ENCODE results near the gene RNF144B. TPM values are rescaled to one million over a fixed set of nuclear protein-coding genes. Genes with fewer than 3 reads are reported as not detected.

Gene RNF144B
- total RNA-seq, 1 donor from 2014 or later = not detected

DNA sequence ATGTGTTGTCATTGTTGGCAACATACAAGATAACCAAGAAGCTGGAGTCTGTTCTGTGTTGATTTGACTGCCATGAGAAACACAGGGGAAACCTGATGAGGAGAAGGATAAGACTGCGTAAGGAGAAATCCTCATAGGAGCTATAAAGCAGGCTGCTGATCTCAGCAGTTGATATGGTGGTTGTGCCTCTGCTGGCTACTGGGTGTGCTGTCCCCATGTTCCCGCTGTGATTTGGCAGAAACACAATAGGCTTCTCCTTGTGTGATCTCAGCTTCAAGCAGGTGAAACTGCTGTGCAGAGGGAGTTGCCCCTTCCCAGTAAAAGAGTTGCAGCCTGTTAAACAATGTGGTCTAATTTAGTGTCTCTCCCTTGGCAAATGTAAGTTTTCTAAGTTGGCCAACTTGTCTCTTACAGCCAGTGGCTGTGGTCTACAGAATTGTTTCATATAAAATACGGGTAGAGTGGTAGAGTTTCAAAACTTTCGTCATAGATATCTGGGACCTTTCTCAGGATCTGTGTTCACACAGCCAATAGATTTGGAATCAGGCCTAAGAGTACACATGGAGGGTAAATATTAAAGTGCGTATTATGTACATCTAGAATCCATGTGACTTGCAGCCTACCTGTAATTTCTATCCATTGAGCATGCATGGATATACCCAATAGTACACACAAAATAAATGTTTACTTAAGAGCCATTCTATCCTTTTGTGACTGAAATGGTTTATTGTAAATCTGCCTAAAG is 78.4 kb downstream of the RNF144B start:
- H3K4me3 Mint-ChIP-seq (ENCODE audit: unreplicated experiment) = no peak overlapping the region
- TF ChIP-seq, protein P1, sequence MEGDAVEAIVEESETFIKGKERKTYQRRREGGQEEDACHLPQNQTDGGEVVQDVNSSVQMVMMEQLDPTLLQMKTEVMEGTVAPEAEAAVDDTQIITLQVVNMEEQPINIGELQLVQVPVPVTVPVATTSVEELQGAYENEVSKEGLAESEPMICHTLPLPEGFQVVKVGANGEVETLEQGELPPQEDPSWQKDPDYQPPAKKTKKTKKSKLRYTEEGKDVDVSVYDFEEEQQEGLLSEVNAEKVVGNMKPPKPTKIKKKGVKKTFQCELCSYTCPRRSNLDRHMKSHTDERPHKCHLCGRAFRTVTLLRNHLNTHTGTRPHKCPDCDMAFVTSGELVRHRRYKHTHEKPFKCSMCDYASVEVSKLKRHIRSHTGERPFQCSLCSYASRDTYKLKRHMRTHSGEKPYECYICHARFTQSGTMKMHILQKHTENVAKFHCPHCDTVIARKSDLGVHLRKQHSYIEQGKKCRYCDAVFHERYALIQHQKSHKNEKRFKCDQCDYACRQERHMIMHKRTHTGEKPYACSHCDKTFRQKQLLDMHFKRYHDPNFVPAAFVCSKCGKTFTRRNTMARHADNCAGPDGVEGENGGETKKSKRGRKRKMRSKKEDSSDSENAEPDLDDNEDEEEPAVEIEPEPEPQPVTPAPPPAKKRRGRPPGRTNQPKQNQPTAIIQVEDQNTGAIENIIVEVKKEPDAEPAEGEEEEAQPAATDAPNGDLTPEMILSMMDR (IDR thresholded peaks at IDR 0.05; ENCODE audit: partially characterized antibody, unreplicated experiment) = no peak

DNA sequence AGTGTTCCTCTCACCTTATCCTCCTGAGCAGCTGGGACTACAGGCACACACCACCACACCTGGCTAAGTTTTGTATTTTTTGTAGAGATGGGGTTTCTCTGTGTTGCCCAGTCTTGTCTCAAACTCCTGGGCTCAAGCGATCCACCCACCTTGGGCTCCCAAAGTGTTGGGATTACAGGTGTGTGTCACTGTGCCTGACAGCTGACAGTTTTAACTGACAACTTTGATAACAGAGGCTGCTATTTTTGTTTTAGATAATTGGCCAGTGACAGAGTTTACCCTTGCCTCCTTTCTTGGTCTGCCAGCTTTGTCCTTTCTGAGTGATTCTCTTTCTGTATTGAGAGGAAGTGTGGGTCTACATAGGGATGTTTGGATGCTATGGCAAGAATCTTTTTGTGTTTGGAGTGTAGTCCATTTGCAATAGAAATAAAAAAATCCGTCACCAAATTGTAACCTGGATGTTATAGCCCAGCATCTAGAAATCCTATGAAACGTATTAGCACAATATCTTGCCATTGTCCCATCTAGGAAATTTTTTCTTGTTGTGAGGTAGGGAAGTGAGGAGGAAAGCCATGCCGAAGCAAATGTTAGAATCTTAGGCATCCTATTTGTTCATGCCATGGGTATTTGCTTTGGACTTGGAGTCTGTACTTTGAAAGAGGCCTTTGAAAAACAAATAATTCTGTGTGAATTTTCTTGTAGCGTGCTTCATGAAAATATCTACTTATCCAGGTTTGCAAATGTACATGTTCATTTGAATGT is 80.8 kb downstream of the RNF144B start:
- Mint-ChIP-seq H3K27ac (ENCODE audit: unreplicated experiment) (no peak overlapping the region), H3K4me1 (ENCODE audit: low read depth, unreplicated experiment) (no peaks in the 10 kb centered on the region), H3K27me3 (ENCODE audit: unreplicated experiment) (peaks cover 1% of the 10 kb centered on the region), H3K4me3 (ENCODE audit: unreplicated experiment) (no peak overlapping the region), H3K36me3 (ENCODE audit: unreplicated experiment) (no peaks in the 10 kb centered on the region), H3K9me3 (ENCODE audit: unreplicated experiment) (no peaks in the 10 kb centered on the region)
- DNase-seq = no peak
- TF ChIP-seq, protein P1 (IDR thresholded peaks at IDR 0.05; ENCODE audit: partially characterized antibody, unreplicated experiment) = no peak

More for the DNA sequence above, 78.4 kb downstream of the RNF144B start:
- H3K4me1 Mint-ChIP-seq (ENCODE audit: low read depth, unreplicated experiment) = no peaks in the 10 kb centered on the region
- no peak for DNase-seq
- no peaks in the 10 kb centered on the region for H3K36me3 Mint-ChIP-seq (ENCODE audit: unreplicated experiment)
- H3K27ac Mint-ChIP-seq (ENCODE audit: unreplicated experiment) = no peak overlapping the region
- H3K9me3 Mint-ChIP-seq (ENCODE audit: unreplicated experiment) = no peaks in the 10 kb centered on the region
- H3K27me3 Mint-ChIP-seq (ENCODE audit: unreplicated experiment) = peaks cover 1% of the 10 kb centered on the region

DNA sequence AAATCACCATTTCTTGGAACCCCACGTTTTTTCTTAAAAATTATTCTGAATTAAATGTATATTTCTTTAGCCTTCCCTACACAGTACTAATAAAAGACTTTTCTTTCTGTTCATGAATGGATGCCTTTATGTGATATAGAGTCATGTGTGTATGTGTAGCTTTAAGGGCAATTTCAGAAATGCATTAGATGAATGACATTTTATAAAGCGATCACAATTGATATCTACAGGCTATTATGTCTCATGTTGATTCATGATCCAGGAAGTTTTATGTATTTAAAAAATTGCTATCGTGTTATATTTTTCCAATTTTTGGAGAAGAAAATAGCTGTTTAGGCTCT is 81.3 kb downstream of the RNF144B start:
- Mint-ChIP-seq H3K4me1 (ENCODE audit: low read depth, unreplicated experiment) (no peaks in the 10 kb centered on the region), H3K4me3 (ENCODE audit: unreplicated experiment) (no peak overlapping the region), H3K27ac (ENCODE audit: unreplicated experiment) (no peak overlapping the region), H3K27me3 (ENCODE audit: unreplicated experiment) (peaks cover 1% of the 10 kb centered on the region), H3K9me3 (ENCODE audit: unreplicated experiment) (no peaks in the 10 kb centered on the region), H3K36me3 (ENCODE audit: unreplicated experiment) (no peaks in the 10 kb centered on the region)
- TF ChIP-seq, protein P1 (IDR thresholded peaks at IDR 0.05; ENCODE audit: partially characterized antibody, unreplicated experiment) = no peak
- no peak for DNase-seq

DNA sequence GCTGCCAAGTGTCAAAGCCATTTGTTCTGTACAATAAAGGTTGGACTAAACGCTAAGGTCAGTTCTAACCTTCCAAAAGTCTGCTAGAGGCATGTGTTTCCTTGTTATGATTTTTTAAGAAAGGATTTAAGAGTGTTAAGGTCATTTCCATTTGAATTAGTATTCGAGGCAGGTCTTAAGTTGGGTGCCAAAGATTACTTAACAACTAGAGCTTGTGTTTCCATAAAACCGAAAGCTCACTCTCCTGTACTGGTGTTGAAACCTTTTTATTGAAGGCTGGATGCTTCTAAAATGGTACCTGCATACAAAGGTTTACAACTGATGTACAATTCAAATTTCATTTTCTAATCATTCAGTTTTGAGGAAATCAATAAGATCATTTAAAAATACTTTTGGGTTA is 82.4 kb downstream of the RNF144B start:
- no peaks in the 10 kb centered on the region for H3K4me1 Mint-ChIP-seq (ENCODE audit: low read depth, unreplicated experiment)
- TF ChIP-seq, protein P1 (IDR thresholded peaks at IDR 0.05; ENCODE audit: partially characterized antibody, unreplicated experiment) = no peak
- H3K27me3 Mint-ChIP-seq (ENCODE audit: unreplicated experiment) = peaks cover 1% of the 10 kb centered on the region
- H3K4me3 Mint-ChIP-seq (ENCODE audit: unreplicated experiment) = no peak overlapping the region
- H3K9me3 Mint-ChIP-seq (ENCODE audit: unreplicated experiment) = no peaks in the 10 kb centered on the region
- DNase-seq = no peak
- H3K27ac Mint-ChIP-seq (ENCODE audit: unreplicated experiment) = no peak overlapping the region
- no peaks in the 10 kb centered on the region for H3K36me3 Mint-ChIP-seq (ENCODE audit: unreplicated experiment)

All from glutamatergic neuron (in vitro differentiated cells).